NT2/D1 (cell line): ENCODE results near the gene SEC24C.
"Not testable (repeated sequence)": the region's sequence is repeated elsewhere in the genome, so short reads cannot be mapped to it uniquely, and the experiment has no call there.

Source experiments
- SUZ12 ChIP-seq: IDR thresholded peaks from 2 replicates; pipeline ENCODE4 v1.6.1; 2011; ENCODE audit not compliant: insufficient read length, insufficient read depth; ENCODE audit errors: extremely low read depth
- YY1 ChIP-seq: IDR thresholded peaks from 2 replicates; pipeline ENCODE4 v1.6.1; 2011; ENCODE audit not compliant: insufficient read length, insufficient read depth
- ZNF274 ChIP-seq: IDR thresholded peaks from 2 replicates; pipeline ENCODE4 v1.6.1; 2011; ENCODE audit warnings: mild to moderate bottlenecking, low read depth, low read length

GRCh38 chr10:73795491-73795890 lies 51.3 kb downstream of the SEC24C start:
- TF ChIP-seq YY1, SUZ12, ZNF274: not testable (repeated sequence)
